ENCODE data around the gene SYNDIG1. TPM values are rescaled to one million over a fixed set of nuclear protein-coding genes. Genes with fewer than 3 reads are reported as not detected.

SYNDIG1 gene
- total and polyA plus RNA-seq, 2 experiments from 2014 or later = 1.7 to 2.4 TPM

GRCh38 chr20:24665741-24666191, 196.3 kb downstream of the SYNDIG1 start:
- H3K36me3 ChIP-seq = no peaks in the 10 kb centered on the region
- TF ChIP-seq CTCF (IDR thresholded peaks at IDR 0.05; ENCODE audit: low read depth, low read length) = no peak
- no peak for DNase-seq (ENCODE audit: low read depth in 1 of 2, low spot score in 1 of 2)
- H3K4me3 ChIP-seq = no peak overlapping the region
- no peak overlapping the region for H3K27ac ChIP-seq
- H3K4me1 ChIP-seq (ENCODE audit: low read depth) = no peaks in the 10 kb centered on the region
- no peaks in the 10 kb centered on the region for H3K27me3 ChIP-seq
- no peaks in the 10 kb centered on the region for H3K9me3 ChIP-seq (ENCODE audit: low read depth)

GRCh38 chr20:24667689-24668383, 198.4 kb downstream of the SYNDIG1 start:
- DNase-seq (ENCODE audit: low read depth in 1 of 2, low spot score in 1 of 2) = no peak
- Histone ChIP-seq H3K27me3 (no peaks in the 10 kb centered on the region), H3K36me3 (no peaks in the 10 kb centered on the region), H3K4me1 (ENCODE audit: low read depth) (no peaks in the 10 kb centered on the region), H3K9me3 (ENCODE audit: low read depth) (no peaks in the 10 kb centered on the region), H3K4me3 (no peak overlapping the region), H3K27ac (no peak overlapping the region)
- TF ChIP-seq CTCF (IDR thresholded peaks at IDR 0.05; ENCODE audit: low read depth, low read length) = no peak

GRCh38 chr20:24668384-24668702, 198.9 kb downstream of the SYNDIG1 start:
- no peak for DNase-seq (ENCODE audit: low read depth in 1 of 2, low spot score in 1 of 2)
- Histone ChIP-seq H3K27ac (no peak overlapping the region), H3K9me3 (ENCODE audit: low read depth) (no peaks in the 10 kb centered on the region), H3K4me1 (ENCODE audit: low read depth) (no peaks in the 10 kb centered on the region), H3K27me3 (no peaks in the 10 kb centered on the region), H3K4me3 (no peak overlapping the region), H3K36me3 (no peaks in the 10 kb centered on the region)
- no peak for TF ChIP-seq CTCF (IDR thresholded peaks at IDR 0.05; ENCODE audit: low read depth, low read length)

GRCh38 chr20:24668791-24669190, 199.4 kb downstream of the SYNDIG1 start:
- no peak for DNase-seq (ENCODE audit: low read depth in 1 of 2, low spot score in 1 of 2)
- Histone ChIP-seq H3K36me3 (no peaks in the 10 kb centered on the region), H3K4me1 (ENCODE audit: low read depth) (no peaks in the 10 kb centered on the region)

GRCh38 chr20:24669701-24670100, 200.3 kb downstream of the SYNDIG1 start:
- DNase-seq (ENCODE audit: low read depth in 1 of 2, low spot score in 1 of 2) = no peak
- Histone ChIP-seq H3K4me1 (ENCODE audit: low read depth) (no peaks in the 10 kb centered on the region), H3K4me3 (no peak overlapping the region), H3K36me3 (no peaks in the 10 kb centered on the region), H3K27ac (no peak overlapping the region), H3K27me3 (no peaks in the 10 kb centered on the region), H3K9me3 (ENCODE audit: low read depth) (no peaks in the 10 kb centered on the region)
- TF ChIP-seq CTCF (IDR thresholded peaks at IDR 0.05; ENCODE audit: low read depth, low read length) = no peak

More at GRCh38 chr20:24668791-24669190, 199.4 kb downstream of the SYNDIG1 start:
- H3K9me3 ChIP-seq (ENCODE audit: low read depth) = no peaks in the 10 kb centered on the region
- no peak overlapping the region for H3K27ac ChIP-seq
- H3K27me3 ChIP-seq = no peaks in the 10 kb centered on the region
- no peak overlapping the region for H3K4me3 ChIP-seq
- TF ChIP-seq CTCF (IDR thresholded peaks at IDR 0.05; ENCODE audit: low read depth, low read length) = no peak

Data from cardiac muscle cell (in vitro differentiated cells and primary cell).